SK-N-SH treated with all-trans-retinoic acid at 6 μM for 48 hours (cell line): ENCODE measurements around the gene PAFAH1B2.

ENCODE experiments used
- ARNTL ChIP-seq: fragments of 450-650 bp; formaldehyde crosslinking; IDR thresholded peaks from 2 replicates; pipeline ENCODE4 v1.5.0; 2020; ENCODE audit warnings: low read depth, mild to moderate bottlenecking, moderate library complexity, borderline replicate concordance
- BACH2 ChIP-seq: fragments of 250-450 bp; sonication (Bioruptor Pico); IDR thresholded peaks from 2 replicates; pipeline ENCODE4 v1.9.0; 2021; ENCODE audit warnings: mild to moderate bottlenecking, borderline replicate concordance
- CSDC2 ChIP-seq: fragments of 250-450 bp; sonication (Bioruptor Pico); IDR thresholded peaks from 2 replicates; pipeline ENCODE4 v1.5.0; 2020; ENCODE audit warnings: mild to moderate bottlenecking, moderate library complexity
- ESRRG ChIP-seq: fragments of 250-450 bp; sonication (Bioruptor Pico); IDR thresholded peaks from 2 replicates; pipeline ENCODE4 v1.6.1; 2021; ENCODE audit warnings: mild to moderate bottlenecking
- ISL1 ChIP-seq: fragments of 250-450 bp; sonication (Bioruptor Pico); IDR thresholded peaks from 2 replicates; pipeline ENCODE4 v2.1.2; 2022; ENCODE audit warnings: mild to moderate bottlenecking, moderate library complexity
- RARB ChIP-seq: fragments of 250-450 bp; sonication (Bioruptor Pico); IDR thresholded peaks from 2 replicates; pipeline ENCODE4 v1.8.0; 2021; ENCODE audit warnings: mild to moderate bottlenecking, moderate library complexity
- ZFP3 ChIP-seq: fragments of 250-450 bp; sonication (Bioruptor Pico); IDR thresholded peaks from 2 replicates; pipeline ENCODE4 v1.5.0; 2020; ENCODE audit warnings: mild to moderate bottlenecking, moderate library complexity
- ZFP30 ChIP-seq: fragments of 450-650 bp; formaldehyde crosslinking; IDR thresholded peaks from 2 replicates; pipeline ENCODE4 v1.5.0; 2022; ENCODE audit warnings: mild to moderate bottlenecking, moderate library complexity
- ZNF565 ChIP-seq: fragments of 450-650 bp; formaldehyde crosslinking; conservative IDR thresholded peaks from 2 replicates; pipeline ENCODE4 v1.5.0; 2020; ENCODE audit warnings: low read depth, mild to moderate bottlenecking, moderate library complexity
- ZNF70 ChIP-seq: fragments of 450-650 bp; formaldehyde crosslinking; IDR thresholded peaks from 2 replicates; pipeline ENCODE4 v1.5.0; 2020; ENCODE audit warnings: mild to moderate bottlenecking, moderate library complexity
- ZNF8 ChIP-seq: fragments of 450-650 bp; formaldehyde crosslinking; IDR thresholded peaks from 2 replicates; pipeline ENCODE4 v1.5.0; 2020; ENCODE audit warnings: mild to moderate bottlenecking, moderate library complexity
- TF ChIP-seq, protein P1 (sequence below): fragments of 250-450 bp; sonication (Bioruptor Pico); IDR thresholded peaks from 2 replicates; pipeline ENCODE4 v1.5.1; 2021; ENCODE audit warnings: mild to moderate bottlenecking, moderate library complexity

DNA sequence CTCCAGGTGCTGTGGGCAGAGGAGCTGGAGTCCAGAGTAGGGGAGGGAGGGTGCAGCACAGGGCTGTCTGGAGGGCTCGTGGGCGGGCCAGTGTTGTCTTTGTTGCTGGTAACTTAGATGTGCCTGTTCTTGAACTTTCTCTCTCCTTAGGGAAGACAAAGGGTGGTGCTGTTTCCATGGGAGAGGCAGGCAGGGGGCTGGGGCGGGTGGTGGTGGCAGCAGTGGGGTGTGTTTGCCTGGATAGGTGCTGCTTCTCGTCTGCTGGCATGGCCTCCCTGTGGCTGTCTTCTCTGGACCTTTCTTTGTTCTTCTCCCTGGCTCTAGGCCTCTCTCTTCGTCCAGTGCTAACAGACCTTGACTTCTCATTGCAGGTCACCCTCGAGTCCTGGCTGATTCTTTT is 42.9 kb downstream of the PAFAH1B2 start:
- TF ChIP-seq RARB (no peak), ZFP3 (CRISPR knock-in tag) (no peak), ZNF565 (CRISPR knock-in tag) (no peak), ZNF70 (no peak), ZFP30 (CRISPR knock-in tag) (no peak), CSDC2 (CRISPR knock-in tag) (no peak), ESRRG (CRISPR knock-in tag) (no peak), ISL1 (CRISPR knock-in tag) (no peak), ARNTL (CRISPR knock-in tag) (no peak), BACH2 (no peak), ZNF8 (CRISPR knock-in tag) (no peak)
- TF ChIP-seq, protein P1, sequence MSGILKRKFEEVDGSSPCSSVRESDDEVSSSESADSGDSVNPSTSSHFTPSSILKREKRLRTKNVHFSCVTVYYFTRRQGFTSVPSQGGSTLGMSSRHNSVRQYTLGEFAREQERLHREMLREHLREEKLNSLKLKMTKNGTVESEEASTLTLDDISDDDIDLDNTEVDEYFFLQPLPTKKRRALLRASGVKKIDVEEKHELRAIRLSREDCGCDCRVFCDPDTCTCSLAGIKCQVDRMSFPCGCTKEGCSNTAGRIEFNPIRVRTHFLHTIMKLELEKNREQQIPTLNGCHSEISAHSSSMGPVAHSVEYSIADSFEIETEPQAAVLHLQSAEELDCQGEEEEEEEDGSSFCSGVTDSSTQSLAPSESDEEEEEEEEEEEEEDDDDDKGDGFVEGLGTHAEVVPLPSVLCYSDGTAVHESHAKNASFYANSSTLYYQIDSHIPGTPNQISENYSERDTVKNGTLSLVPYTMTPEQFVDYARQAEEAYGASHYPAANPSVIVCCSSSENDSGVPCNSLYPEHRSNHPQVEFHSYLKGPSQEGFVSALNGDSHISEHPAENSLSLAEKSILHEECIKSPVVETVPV (CRISPR knock-in tag) = no peak
